HG03378 (cell line): ENCODE results near the gene TSHZ2.

Source experiments
- ATAC-seq: cut with Tn5 transposase; IDR thresholded peaks from one replicate; pipeline ENCODE4 v1.9.1; 2021; ENCODE audit warnings: mild to moderate bottlenecking, moderate library complexity; ENCODE audit not compliant: unreplicated experiment

TSHZ2 gene

GRCh38 chr20:53332022-53332837 is 360.1 kb downstream of the TSHZ2 start:
- no peak for ATAC-seq

- ATAC-seq = no peak
These were observed 362.7 kb downstream of the TSHZ2 start for GRCh38 chr20:53334861-53335260.

GRCh38 chr20:53335555-53335954 is 363.4 kb downstream of the TSHZ2 start:
- ATAC-seq = no peak

GRCh38 chr20:53336892-53337291 is 364.7 kb downstream of the TSHZ2 start:
- no peak for ATAC-seq

GRCh38 chr20:53337390-53338101 is 365.4 kb downstream of the TSHZ2 start:
- no peak for ATAC-seq

GRCh38 chr20:53338716-53339115 is 366.6 kb downstream of the TSHZ2 start:
- no peak for ATAC-seq

GRCh38 chr20:53342429-53342828 is 370.3 kb downstream of the TSHZ2 start:
- no peak for ATAC-seq

- no peak for ATAC-seq
These were observed 371.3 kb downstream of the TSHZ2 start for GRCh38 chr20:53343448-53343847.

- ATAC-seq = no peak
These were observed 372.7 kb downstream of the TSHZ2 start for GRCh38 chr20:53344891-53345290.

- no peak for ATAC-seq
These were observed 373.6 kb downstream of the TSHZ2 start for GRCh38 chr20:53345536-53346334.

GRCh38 chr20:53346335-53346648 is 374.1 kb downstream of the TSHZ2 start:
- no peak for ATAC-seq

GRCh38 chr20:53349730-53350129 is 377.6 kb downstream of the TSHZ2 start:
- ATAC-seq = no peak

GRCh38 chr20:53352727-53353440 is 380.7 kb downstream of the TSHZ2 start:
- ATAC-seq = no peak

- no peak for ATAC-seq
These were observed 382.2 kb downstream of the TSHZ2 start for GRCh38 chr20:53354314-53354713.

GRCh38 chr20:53355790-53356189 is 383.6 kb downstream of the TSHZ2 start:
- no peak for ATAC-seq

- no peak for ATAC-seq
These were observed 387.3 kb downstream of the TSHZ2 start for GRCh38 chr20:53359425-53359824.

- no peak for ATAC-seq
These were observed 388.7 kb downstream of the TSHZ2 start for GRCh38 chr20:53360852-53361251.

GRCh38 chr20:53362736-53363135 is 390.6 kb downstream of the TSHZ2 start:
- ATAC-seq = no peak

- ATAC-seq = no peak
These were observed 392.5 kb downstream of the TSHZ2 start for GRCh38 chr20:53364646-53365045.

- no peak for ATAC-seq
These were observed 392.9 kb downstream of the TSHZ2 start for GRCh38 chr20:53365076-53365475.

- no peak for ATAC-seq
These were observed 393.4 kb downstream of the TSHZ2 start for GRCh38 chr20:53365539-53366075.
